GM12864 (cell line): Measurements from ENCODE around the gene MAP3K10.

Experiments used
- DNase-seq: peaks from one replicate; pipeline ENCODE4 v3.0.0-alpha.2; 2011; ENCODE audit warnings: low read depth
- H3K4me3 ChIP-seq: 2 replicates; pipeline ENCODE4 v1.5.1; 2011; ENCODE audit warnings: mild to moderate bottlenecking, low read depth, low read length, control low read depth
- CTCF ChIP-seq: IDR thresholded peaks from 2 replicates; pipeline ENCODE4 v1.5.1; 2011; ENCODE audit warnings: low read depth, mild to moderate bottlenecking, moderate library complexity, low read length, control low read depth, inconsistent platforms; ENCODE audit errors: missing control alignments

MAP3K10 gene

GRCh38 chr19:40213251-40213829, 22.1 kb downstream of the MAP3K10 start:
- no peak for TF ChIP-seq CTCF
- no peak for DNase-seq
- no peak overlapping the region for H3K4me3 ChIP-seq

GRCh38 chr19:40213882-40214570, 22.8 kb downstream of the MAP3K10 start:
- H3K4me3 ChIP-seq: no peak overlapping the region
- no peak for TF ChIP-seq CTCF
- DNase-seq: no peak

- TF ChIP-seq CTCF: no peak
- no peak overlapping the region for H3K4me3 ChIP-seq
- no peak for DNase-seq
Measured at GRCh38 chr19:40214936-40215335, 23.7 kb downstream of the MAP3K10 start.

- TF ChIP-seq CTCF: no peak
- DNase-seq: no peak
Measured at GRCh38 chr19:40216013-40216776, 25.0 kb downstream of the MAP3K10 start.

GRCh38 chr19:40216777-40217026, 25.5 kb downstream of the MAP3K10 start:
- no peak overlapping the region for H3K4me3 ChIP-seq
- TF ChIP-seq CTCF: no peak
- DNase-seq: no peak

More at GRCh38 chr19:40216013-40216776, 25.0 kb downstream of the MAP3K10 start:
- no peak overlapping the region for H3K4me3 ChIP-seq

GRCh38 chr19:40217027-40217810, 26.0 kb downstream of the MAP3K10 start:
- peak; percentile 50 for TF ChIP-seq CTCF
- H3K4me3 ChIP-seq: no peak overlapping the region
- no peak for DNase-seq
